Gastroesophageal sphincter (tissue), 4 donors: Measurements from ENCODE around the gene CHAC1. TPM values are rescaled to one million over a fixed set of nuclear protein-coding genes. Genes with fewer than 3 reads are reported as not detected.

Experiments used
- ATAC-seq: fragments of 150-250 bp; one replicate; pipeline ENCODE4 v1.9.1; 2016; ENCODE audit warnings: mild to moderate bottlenecking, moderate library complexity
- H3K27ac ChIP-seq, 4 donors: fragments of 200-600 bp; sonication (generic) in 3 of 4; 1 replicate in 3 of 4; 2 replicates in 1 of 4; pipeline ENCODE4 v1.5.1; 2016 to 2019
- H3K27me3 ChIP-seq: fragments of 200-600 bp; sonication (generic); one replicate; pipeline ENCODE4 v1.5.1; 2019
- H3K36me3 ChIP-seq, 2 donors: fragments of 200-600 bp; sonication (generic); one replicate each; pipeline ENCODE4 v1.5.1; 2019; ENCODE audit warnings: control low read depth in 1 of 2
- H3K4me1 ChIP-seq, 3 donors: fragments of 200-600 bp; sonication (generic); 1 replicate in 2 of 3; 2 replicates in 1 of 3; pipeline ENCODE4 v1.5.1; 2016 to 2019; ENCODE audit warnings: control low read depth in 2 of 3
- H3K4me3 ChIP-seq, 2 donors: fragments of 200-600 bp; sonication (generic); one replicate each; pipeline ENCODE4 v1.5.1; 2019; ENCODE audit warnings: mild to moderate bottlenecking in 1 of 2, moderate library complexity in 1 of 2
- H3K9me3 ChIP-seq, 3 donors: fragments of 200-600 bp; sonication (generic); one replicate each; pipeline ENCODE4 v1.5.1; 2017 to 2019; ENCODE audit warnings: control low read depth in 2 of 3
- CTCF ChIP-seq, 4 experiments: fragments of 200-600 bp in 2 of 4; fragments of 450-650 bp in 2 of 4; sonication (generic) in 1 of 4; IDR thresholded peaks; one replicate each; pipeline ENCODE4 v1.5.1; 2017 to 2019; ENCODE audit warnings: antibody characterized with exemption in 4 of 4, mild to moderate bottlenecking in 2 of 4, moderate library complexity in 2 of 4
- EP300 ChIP-seq: sonication (generic); formaldehyde crosslinking; IDR thresholded peaks from one replicate; pipeline ENCODE4 v1.6.1; 2017; ENCODE audit warnings: antibody characterized with exemption, mild to moderate bottlenecking
- POLR2A ChIP-seq, 2 donors: fragments of 450-650 bp; IDR thresholded peaks; one replicate each; pipeline ENCODE4 v1.6.1; 2017; ENCODE audit warnings: antibody characterized with exemption in 2 of 2, mild to moderate bottlenecking in 2 of 2, moderate library complexity in 1 of 2
- POLR2AphosphoS5 ChIP-seq: sonication (generic); formaldehyde crosslinking; IDR thresholded peaks from one replicate; pipeline ENCODE4 v1.6.1; 2017; ENCODE audit warnings: antibody characterized with exemption
- WGBS, 2 donors: methylation state at CpG; one replicate each; pipeline ENCODE4 v1.1.5; 2018; ENCODE audit warnings: low coverage in 1 of 2; 5-methylcytosine and 5-hydroxymethylcytosine counted together
- total RNA-seq, 4 donors: library from RNA; depleted of rRNA; stranded (reverse); fragments of >200 nt; gene quantifications; one replicate each; pipeline ENCODE4 v1.1.0, GENCODE V29; 2016

Gene CHAC1
- total RNA-seq, 4 donors from 2014 or later, result 0.54 to 1.8 (median 1.5) TPM

GRCh38 chr15:40976819-40977218 is 23.5 kb downstream of the CHAC1 start:
- no peak for ATAC-seq
- H3K27me3 ChIP-seq, result no peaks in the 10 kb centered on the region
- H3K4me3 ChIP-seq, result no peak overlapping the region
- H3K27ac ChIP-seq, result no peak overlapping the region
- H3K9me3 ChIP-seq, result no peaks in the 10 kb centered on the region
- WGBS, 2 donors, result 65 to 71% methylated on average over 5 to 7 of the region's 7 CpGs
- no peaks in the 10 kb centered on the region for H3K4me1 ChIP-seq
- no peak for TF ChIP-seq POLR2A (IDR thresholded peaks at IDR 0.05)
- no peak for TF ChIP-seq POLR2AphosphoS5
- TF ChIP-seq CTCF (IDR thresholded peaks at IDR 0.05), result no peak
- no peak for TF ChIP-seq EP300
- H3K36me3 ChIP-seq, result peaks cover 0 to 65% of the 10 kb centered on the region in 2 donors

GRCh38 chr15:40978141-40978540 is 24.9 kb downstream of the CHAC1 start:
- WGBS, 2 donors, result 75 to 100% methylated on average over 1 to 2 of the region's 2 CpGs
- Histone ChIP-seq H3K27me3 (no peaks in the 10 kb centered on the region), H3K4me3 (no peak overlapping the region), H3K27ac (no peak overlapping the region), H3K4me1 (no peaks in the 10 kb centered on the region), H3K36me3 (peaks cover 0 to 78% of the 10 kb centered on the region in 2 donors), H3K9me3 (no peaks in the 10 kb centered on the region)
- TF ChIP-seq POLR2A (IDR thresholded peaks at IDR 0.05) (no peak), EP300 (no peak), POLR2AphosphoS5 (no peak), CTCF (IDR thresholded peaks at IDR 0.05) (no peak)
- no peak for ATAC-seq

- no peaks in the 10 kb centered on the region for H3K4me1 ChIP-seq
- H3K4me3 ChIP-seq, result no peak overlapping the region
- ATAC-seq, result no peak
- H3K9me3 ChIP-seq, result no peaks in the 10 kb centered on the region
- 93 to 100% methylated on average over 1 to 4 of the region's 4 CpGs for WGBS, 2 donors
- no peak overlapping the region for H3K27ac ChIP-seq
- H3K27me3 ChIP-seq, result no peaks in the 10 kb centered on the region
- H3K36me3 ChIP-seq, result peaks cover 0 to 82% of the 10 kb centered on the region in 2 donors
- TF ChIP-seq CTCF (IDR thresholded peaks at IDR 0.05), result no peak
- TF ChIP-seq POLR2A (IDR thresholded peaks at IDR 0.05), result no peak
- no peak for TF ChIP-seq EP300
- TF ChIP-seq POLR2AphosphoS5, result no peak
These were observed 25.3 kb downstream of the CHAC1 start for GRCh38 chr15:40978562-40978961.

- ATAC-seq, result no peak
These were observed 27.9 kb downstream of the CHAC1 start for GRCh38 chr15:40981186-40981585.

More at GRCh38 chr15:40981186-40981585, 27.9 kb downstream of the CHAC1 start:
- Histone ChIP-seq H3K27me3 (no peaks in the 10 kb centered on the region), H3K4me1 (no peaks in the 10 kb centered on the region), H3K36me3 (peaks cover 0 to 100% of the 10 kb centered on the region in 2 donors), H3K9me3 (no peaks in the 10 kb centered on the region), H3K27ac (no peak overlapping the region), H3K4me3 (no peak overlapping the region)
- TF ChIP-seq POLR2A (IDR thresholded peaks at IDR 0.05) (no peak), POLR2AphosphoS5 (no peak), EP300 (no peak), CTCF (IDR thresholded peaks at IDR 0.05) (no peak)
- WGBS, 2 donors, result 58% methylated on average over 3 of the region's 3 CpGs; no CpG with 5 or more reads in 1 of the 2 donors
